K562 (cell line): Measurements from ENCODE around the gene NES. TPM values are rescaled to one million over a fixed set of nuclear protein-coding genes. Genes with fewer than 3 reads are reported as not detected.

ENCODE experiments used
- ARHGAP35 ChIP-seq: fragments of 450-650 bp; IDR thresholded peaks from 2 replicates; pipeline ENCODE4 v1.6.1; 2018; ENCODE audit not compliant: partially characterized antibody
- CREM ChIP-seq: IDR thresholded peaks from 2 replicates; pipeline ENCODE4 v1.6.1; 2014; ENCODE audit warnings: antibody characterized with exemption, low read depth
- RAD21 ChIP-seq, 2 experiments: fragments of 250-450 bp in 1 of 2; fragments of 450-650 bp in 1 of 2; sonication (Bioruptor Pico) in 1 of 2; formaldehyde crosslinking in 1 of 2; IDR thresholded peaks in 1 of 2; conservative IDR thresholded peaks in 1 of 2; 2 replicates each; pipeline versions ENCODE4 v1.4.0 to v1.8.0; 2020 to 2022; ENCODE audit warnings: mild to moderate bottlenecking in 2 of 2, moderate library complexity in 1 of 2
- SMC3 ChIP-seq: conservative IDR thresholded peaks from 2 replicates; pipeline ENCODE4 v1.6.1; 2011; ENCODE audit warnings: low read depth, low read length, improper control_type of control experiment; ENCODE audit not compliant: insufficient read depth
- TBP ChIP-seq: optimal IDR thresholded peaks from 2 replicates; pipeline ENCODE3; 2011; ENCODE audit warnings: low read depth, low read length, improper control_type of control experiment
- ZFP36 ChIP-seq: fragments of 150-350 bp; IDR thresholded peaks from 2 replicates; pipeline ENCODE4 v1.6.1; 2018; ENCODE audit warnings: low read length, low read depth; ENCODE audit not compliant: partially characterized antibody
- ZKSCAN1 ChIP-seq: fragments of 150-350 bp; IDR thresholded peaks from 2 replicates; pipeline ENCODE4 v1.6.1; 2016; ENCODE audit warnings: low read depth, low read length
- ZNF143 ChIP-seq: sonication (generic); formaldehyde crosslinking; IDR thresholded peaks from 2 replicates; pipeline ENCODE4 v1.9.0; 2022; ENCODE audit warnings: mild to moderate bottlenecking, missing genetic modification reagents
- ZNF23 ChIP-seq: fragments of 250-450 bp; sonication (Bioruptor Pico); IDR thresholded peaks from 2 replicates; pipeline ENCODE4 v1.4.0; 2020; ENCODE audit warnings: mild to moderate bottlenecking
- ZNF76 ChIP-seq: fragments of 250-450 bp; sonication (Bioruptor Pico); IDR thresholded peaks from 2 replicates; pipeline ENCODE4 v1.4.0; 2020; ENCODE audit warnings: mild to moderate bottlenecking, moderate library complexity, borderline replicate concordance
- polyA plus RNA-seq, 8 experiments: library from polyadenylated mRNA; depleted of rRNA in 4 of 8; stranded (reverse) in 5 of 8; unstranded in 3 of 8; fragments of >200 nt; fragmentation: Nextera tagmentation in 2 of 8; fragmentation: Illumina TruSeq in 1 of 8; extraction: Ambion mirVana in 2 of 8; extraction: Trizol in 1 of 8; gene quantifications; 2 replicates each; pipeline versions ENCODE4 v1.2.1 to v1.2.3, GENCODE V29; 2011 to 2014; ENCODE audit warnings: inconsistent platforms in 1 of 8, missing spikeins in 1 of 8
- total RNA-seq, 7 experiments: library from RNA; depleted of rRNA in 6 of 7; stranded (reverse); fragments of >200 nt in 6 of 7; fragmentation: Illumina TruSeq in 2 of 7; extraction: Trizol in 2 of 7; gene quantifications; 2 replicates each; pipeline versions ENCODE4 v1.2.1 to v1.2.3, GENCODE V29; 2011 to 2021; ENCODE audit warnings: low replicate concordance in 1 of 7
- TF ChIP-seq, protein P1 (sequence below): IDR thresholded peaks from 2 replicates; pipeline ENCODE4 v1.6.1; 2011; ENCODE audit warnings: borderline replicate concordance, low read depth, mild to moderate bottlenecking, moderate library complexity, low read length; ENCODE audit not compliant: insufficient read depth, poor library complexity, severe bottlenecking
- TF ChIP-seq, protein P2 (sequence below): sonication (generic); formaldehyde crosslinking; IDR thresholded peaks from 2 replicates; pipeline ENCODE4 v1.8.0; 2022; ENCODE audit warnings: missing genetic modification reagents, mild to moderate bottlenecking, borderline replicate concordance
- TF ChIP-seq, protein P3 (sequence below): sonication (generic); formaldehyde crosslinking; IDR thresholded peaks from 2 replicates; pipeline ENCODE4 v1.8.0; 2022; ENCODE audit warnings: missing genetic modification reagents, mild to moderate bottlenecking, moderate library complexity, borderline replicate concordance
- TF ChIP-seq, protein P4 (sequence below): fragments of 250-450 bp; sonication (Bioruptor Pico); IDR thresholded peaks from 2 replicates; pipeline ENCODE4 v1.8.0; 2021; ENCODE audit warnings: borderline replicate concordance, mild to moderate bottlenecking, moderate library complexity; ENCODE audit not compliant: poor library complexity, severe bottlenecking
- TF ChIP-seq, protein P5 (sequence below), 3 experiments: fragments of 200-800 bp in 1 of 3; fragments of 250-450 bp in 1 of 3; fragments of 450-650 bp in 1 of 3; sonication (Bioruptor Pico) in 1 of 3; sonication (Bioruptor generic) in 1 of 3; formaldehyde crosslinking in 1 of 3; IDR thresholded peaks; 2 replicates each; pipeline versions ENCODE4 v1.6.1 to v1.8.0; 2016 to 2022; ENCODE audit warnings: mild to moderate bottlenecking in 2 of 3, missing genetic modification characterization in 2 of 3, missing compliant biosample characterization in 1 of 3, moderate library complexity in 1 of 3

NES gene
- total and polyA plus RNA-seq, 9 of the 15 experiments (the other 6 are each of a cell fraction or from before 2014, with no cell fraction given): 0.10 to 8.6 (median 4.2) TPM

DNA sequence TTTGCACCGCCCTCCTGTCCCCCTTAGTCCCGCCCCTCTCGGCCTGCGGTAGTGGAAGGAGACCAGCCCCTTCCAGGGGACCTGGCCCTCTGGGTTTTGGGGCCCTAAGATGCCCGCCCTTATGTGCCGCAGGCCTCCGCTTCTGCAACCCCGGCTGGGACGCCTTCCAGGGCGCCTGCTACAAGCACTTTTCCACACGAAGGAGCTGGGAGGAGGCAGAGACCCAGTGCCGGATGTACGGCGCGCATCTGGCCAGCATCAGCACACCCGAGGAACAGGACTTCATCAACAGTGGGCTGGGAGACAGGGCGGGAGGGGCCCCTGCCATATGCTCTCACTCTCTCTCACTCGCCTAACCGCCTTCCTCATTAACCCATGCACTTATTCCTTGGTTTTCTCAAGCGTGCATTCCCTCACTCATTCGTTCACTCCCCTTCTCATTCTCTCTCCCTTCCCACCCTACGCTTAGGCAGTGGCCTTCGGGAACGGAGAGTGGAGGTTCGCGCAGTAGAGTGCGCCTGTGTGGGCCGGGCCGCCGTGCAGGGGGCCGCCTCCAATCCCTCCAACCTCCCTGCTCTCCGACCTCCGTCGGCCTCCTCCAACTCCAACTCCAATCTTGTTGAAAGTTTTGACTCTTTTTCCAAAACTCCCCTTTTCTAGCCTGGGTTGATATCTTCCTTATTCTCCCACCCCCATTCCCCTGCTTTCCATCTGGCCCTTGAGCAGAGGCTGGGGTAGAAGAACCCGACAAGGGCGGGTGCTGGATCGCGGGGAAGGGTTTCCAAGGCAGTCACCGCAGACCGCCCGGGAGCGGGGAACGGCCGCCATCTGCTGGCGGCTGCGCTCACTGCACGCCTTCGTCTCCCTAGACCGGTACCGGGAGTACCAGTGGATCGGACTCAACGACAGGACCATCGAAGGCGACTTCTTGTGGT lies 20.1 kb downstream of the NES start (continued):
- TF ChIP-seq ZNF143 (no peak), RAD21 (CRISPR knock-in tag; conservative IDR thresholded peaks at IDR 0.05 in 1 of 2, IDR thresholded peaks at IDR 0.05 in 1 of 2) (peak; percentile 69), ZFP36 (peak; percentile 14), ARHGAP35 (no peak), ZKSCAN1 (0 out of 2 replicates have a peak, but pooled peaks have one; percentile 40), SMC3 (peak; percentile 85), CREM (0 out of 2 replicates have a peak, but pooled peaks have one; percentile 27), TBP (peak; percentile 24), ZNF23 (CRISPR knock-in tag) (no peak), ZNF76 (CRISPR knock-in tag) (no peak)
- TF ChIP-seq, protein P1, sequence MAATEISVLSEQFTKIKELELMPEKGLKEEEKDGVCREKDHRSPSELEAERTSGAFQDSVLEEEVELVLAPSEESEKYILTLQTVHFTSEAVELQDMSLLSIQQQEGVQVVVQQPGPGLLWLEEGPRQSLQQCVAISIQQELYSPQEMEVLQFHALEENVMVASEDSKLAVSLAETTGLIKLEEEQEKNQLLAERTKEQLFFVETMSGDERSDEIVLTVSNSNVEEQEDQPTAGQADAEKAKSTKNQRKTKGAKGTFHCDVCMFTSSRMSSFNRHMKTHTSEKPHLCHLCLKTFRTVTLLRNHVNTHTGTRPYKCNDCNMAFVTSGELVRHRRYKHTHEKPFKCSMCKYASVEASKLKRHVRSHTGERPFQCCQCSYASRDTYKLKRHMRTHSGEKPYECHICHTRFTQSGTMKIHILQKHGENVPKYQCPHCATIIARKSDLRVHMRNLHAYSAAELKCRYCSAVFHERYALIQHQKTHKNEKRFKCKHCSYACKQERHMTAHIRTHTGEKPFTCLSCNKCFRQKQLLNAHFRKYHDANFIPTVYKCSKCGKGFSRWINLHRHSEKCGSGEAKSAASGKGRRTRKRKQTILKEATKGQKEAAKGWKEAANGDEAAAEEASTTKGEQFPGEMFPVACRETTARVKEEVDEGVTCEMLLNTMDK: peak; percentile 4
- TF ChIP-seq, protein P2, sequence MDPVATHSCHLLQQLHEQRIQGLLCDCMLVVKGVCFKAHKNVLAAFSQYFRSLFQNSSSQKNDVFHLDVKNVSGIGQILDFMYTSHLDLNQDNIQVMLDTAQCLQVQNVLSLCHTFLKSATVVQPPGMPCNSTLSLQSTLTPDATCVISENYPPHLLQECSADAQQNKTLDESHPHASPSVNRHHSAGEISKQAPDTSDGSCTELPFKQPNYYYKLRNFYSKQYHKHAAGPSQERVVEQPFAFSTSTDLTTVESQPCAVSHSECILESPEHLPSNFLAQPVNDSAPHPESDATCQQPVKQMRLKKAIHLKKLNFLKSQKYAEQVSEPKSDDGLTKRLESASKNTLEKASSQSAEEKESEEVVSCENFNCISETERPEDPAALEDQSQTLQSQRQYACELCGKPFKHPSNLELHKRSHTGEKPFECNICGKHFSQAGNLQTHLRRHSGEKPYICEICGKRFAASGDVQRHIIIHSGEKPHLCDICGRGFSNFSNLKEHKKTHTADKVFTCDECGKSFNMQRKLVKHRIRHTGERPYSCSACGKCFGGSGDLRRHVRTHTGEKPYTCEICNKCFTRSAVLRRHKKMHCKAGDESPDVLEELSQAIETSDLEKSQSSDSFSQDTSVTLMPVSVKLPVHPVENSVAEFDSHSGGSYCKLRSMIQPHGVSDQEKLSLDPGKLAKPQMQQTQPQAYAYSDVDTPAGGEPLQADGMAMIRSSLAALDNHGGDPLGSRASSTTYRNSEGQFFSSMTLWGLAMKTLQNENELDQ: no peak
- TF ChIP-seq, protein P3, sequence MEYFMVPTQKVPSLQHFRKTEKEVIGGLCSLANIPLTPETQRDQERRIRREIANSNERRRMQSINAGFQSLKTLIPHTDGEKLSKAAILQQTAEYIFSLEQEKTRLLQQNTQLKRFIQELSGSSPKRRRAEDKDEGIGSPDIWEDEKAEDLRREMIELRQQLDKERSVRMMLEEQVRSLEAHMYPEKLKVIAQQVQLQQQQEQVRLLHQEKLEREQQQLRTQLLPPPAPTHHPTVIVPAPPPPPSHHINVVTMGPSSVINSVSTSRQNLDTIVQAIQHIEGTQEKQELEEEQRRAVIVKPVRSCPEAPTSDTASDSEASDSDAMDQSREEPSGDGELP (CRISPR knock-in tag): peak; percentile 44; the same call in 1 of the 2 replicates
- TF ChIP-seq, protein P4, sequence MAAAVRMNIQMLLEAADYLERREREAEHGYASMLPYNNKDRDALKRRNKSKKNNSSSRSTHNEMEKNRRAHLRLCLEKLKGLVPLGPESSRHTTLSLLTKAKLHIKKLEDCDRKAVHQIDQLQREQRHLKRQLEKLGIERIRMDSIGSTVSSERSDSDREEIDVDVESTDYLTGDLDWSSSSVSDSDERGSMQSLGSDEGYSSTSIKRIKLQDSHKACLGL: no peak
- TF ChIP-seq, protein P5, sequence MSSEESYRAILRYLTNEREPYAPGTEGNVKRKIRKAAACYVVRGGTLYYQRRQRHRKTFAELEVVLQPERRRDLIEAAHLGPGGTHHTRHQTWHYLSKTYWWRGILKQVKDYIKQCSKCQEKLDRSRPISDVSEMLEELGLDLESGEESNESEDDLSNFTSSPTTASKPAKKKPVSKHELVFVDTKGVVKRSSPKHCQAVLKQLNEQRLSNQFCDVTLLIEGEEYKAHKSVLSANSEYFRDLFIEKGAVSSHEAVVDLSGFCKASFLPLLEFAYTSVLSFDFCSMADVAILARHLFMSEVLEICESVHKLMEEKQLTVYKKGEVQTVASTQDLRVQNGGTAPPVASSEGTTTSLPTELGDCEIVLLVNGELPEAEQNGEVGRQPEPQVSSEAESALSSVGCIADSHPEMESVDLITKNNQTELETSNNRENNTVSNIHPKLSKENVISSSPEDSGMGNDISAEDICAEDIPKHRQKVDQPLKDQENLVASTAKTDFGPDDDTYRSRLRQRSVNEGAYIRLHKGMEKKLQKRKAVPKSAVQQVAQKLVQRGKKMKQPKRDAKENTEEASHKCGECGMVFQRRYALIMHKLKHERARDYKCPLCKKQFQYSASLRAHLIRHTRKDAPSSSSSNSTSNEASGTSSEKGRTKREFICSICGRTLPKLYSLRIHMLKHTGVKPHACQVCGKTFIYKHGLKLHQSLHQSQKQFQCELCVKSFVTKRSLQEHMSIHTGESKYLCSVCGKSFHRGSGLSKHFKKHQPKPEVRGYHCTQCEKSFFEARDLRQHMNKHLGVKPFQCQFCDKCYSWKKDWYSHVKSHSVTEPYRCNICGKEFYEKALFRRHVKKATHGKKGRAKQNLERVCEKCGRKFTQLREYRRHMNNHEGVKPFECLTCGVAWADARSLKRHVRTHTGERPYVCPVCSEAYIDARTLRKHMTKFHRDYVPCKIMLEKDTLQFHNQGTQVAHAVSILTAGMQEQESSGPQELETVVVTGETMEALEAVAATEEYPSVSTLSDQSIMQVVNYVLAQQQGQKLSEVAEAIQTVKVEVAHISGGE (CRISPR knock-in tag; IDR thresholded peaks at IDR 0.05): no peak
